K562 (cell line): ENCODE results near the gene MBOAT7. TPM values are rescaled to one million over a fixed set of nuclear protein-coding genes. Genes with fewer than 3 reads are reported as not detected.

Experiments
- CHD2 ChIP-seq: IDR thresholded peaks from 2 replicates; pipeline ENCODE4 v1.6.1; 2011; ENCODE audit warnings: low read depth, low read length
- CREB5 ChIP-seq: fragments of 250-450 bp; sonication (Bioruptor Pico); IDR thresholded peaks from 2 replicates; pipeline ENCODE4 v1.5.0; 2020; ENCODE audit warnings: mild to moderate bottlenecking
- CSDE1 ChIP-seq, 2 experiments: fragments of 450-650 bp; IDR thresholded peaks; 2 replicates each; pipeline ENCODE4 v1.6.1; 2016; ENCODE audit warnings: mild to moderate bottlenecking in 1 of 2
- GTF2A2 ChIP-seq: IDR thresholded peaks from 2 replicates; pipeline ENCODE4 v1.6.1; 2016; ENCODE audit warnings: mild to moderate bottlenecking, missing genetic modification characterization, missing compliant biosample characterization
- HSF4 ChIP-seq: fragments of 250-450 bp; sonication (Bioruptor Pico); IDR thresholded peaks from 2 replicates; pipeline ENCODE4 v2.1.2; 2022; ENCODE audit warnings: mild to moderate bottlenecking, moderate library complexity, borderline replicate concordance
- JUND ChIP-seq, 2 experiments: IDR thresholded peaks; 2 replicates in 1 of 2; 3 replicates in 1 of 2; pipeline ENCODE4 v1.6.1; 2011; ENCODE audit warnings: borderline replicate concordance in 2 of 2, low read depth in 2 of 2, low read length in 2 of 2, improper control_type of control experiment in 1 of 2, missing biosample characterization in 1 of 2, missing genetic modification characterization in 1 of 2, missing genetic modification reagents in 1 of 2
- LEF1 ChIP-seq: fragments of 450-650 bp; IDR thresholded peaks from 2 replicates; pipeline ENCODE4 v1.6.1; 2016; ENCODE audit warnings: mild to moderate bottlenecking
- SP2 ChIP-seq: IDR thresholded peaks from 2 replicates; pipeline ENCODE4 v1.6.1; 2011; ENCODE audit warnings: mild to moderate bottlenecking, low read depth, low read length, moderate library complexity; ENCODE audit not compliant: poor library complexity, severe bottlenecking; ENCODE audit errors: extremely low read depth
- SPI1 ChIP-seq: IDR thresholded peaks from 2 replicates; pipeline ENCODE4 v1.6.1; 2011; ENCODE audit warnings: low read depth, low read length, control low read depth, borderline replicate concordance
- TAF1 ChIP-seq: IDR thresholded peaks from 2 replicates; pipeline ENCODE4 v1.6.1; 2011; ENCODE audit warnings: mild to moderate bottlenecking, low read length, moderate library complexity; ENCODE audit not compliant: insufficient read depth, control insufficient read depth, severe bottlenecking; ENCODE audit errors: extremely low read depth
- TEAD1 ChIP-seq, 2 experiments: fragments of 450-650 bp in 1 of 2; sonication (generic) in 1 of 2; formaldehyde crosslinking; IDR thresholded peaks; 2 replicates each; pipeline versions ENCODE4 v1.4.0 to v1.8.0; 2020 to 2022; ENCODE audit warnings: mild to moderate bottlenecking in 2 of 2, missing genetic modification reagents in 1 of 2
- ZBTB8A ChIP-seq: fragments of 450-650 bp; IDR thresholded peaks from 2 replicates; pipeline ENCODE4 v1.6.1; 2018; ENCODE audit warnings: mild to moderate bottlenecking, moderate library complexity; ENCODE audit not compliant: partially characterized antibody
- ZNF12 ChIP-seq: sonication (generic); formaldehyde crosslinking; IDR thresholded peaks from 2 replicates; pipeline ENCODE4 v1.4.0; 2020; ENCODE audit warnings: mild to moderate bottlenecking, missing genetic modification reagents
- ZNF347 ChIP-seq: fragments of 450-650 bp; formaldehyde crosslinking; IDR thresholded peaks from 2 replicates; pipeline ENCODE4 v1.4.0; 2020; ENCODE audit warnings: low read depth, mild to moderate bottlenecking, moderate library complexity
- ZNF695 ChIP-seq: fragments of 450-650 bp; formaldehyde crosslinking; IDR thresholded peaks from 2 replicates; pipeline ENCODE4 v1.4.0; 2020; ENCODE audit warnings: mild to moderate bottlenecking, moderate library complexity
- ZNF707 ChIP-seq: fragments of 250-450 bp; sonication (Bioruptor Pico); conservative IDR thresholded peaks from 2 replicates; pipeline ENCODE4 v1.8.0; 2022; ENCODE audit warnings: inconsistent platforms, mild to moderate bottlenecking, moderate library complexity
- ZNF76 ChIP-seq: fragments of 250-450 bp; sonication (Bioruptor Pico); IDR thresholded peaks from 2 replicates; pipeline ENCODE4 v1.4.0; 2020; ENCODE audit warnings: mild to moderate bottlenecking, moderate library complexity, borderline replicate concordance
- polyA plus RNA-seq, 8 experiments: library from polyadenylated mRNA; depleted of rRNA in 4 of 8; stranded (reverse) in 5 of 8; unstranded in 3 of 8; fragments of >200 nt; fragmentation: Nextera tagmentation in 2 of 8; fragmentation: Illumina TruSeq in 1 of 8; extraction: Ambion mirVana in 2 of 8; extraction: Trizol in 1 of 8; gene quantifications; 2 replicates each; pipeline versions ENCODE4 v1.2.1 to v1.2.3, GENCODE V29; 2011 to 2014; ENCODE audit warnings: inconsistent platforms in 1 of 8, missing spikeins in 1 of 8
- total RNA-seq, 7 experiments: library from RNA; depleted of rRNA in 6 of 7; stranded (reverse); fragments of >200 nt in 6 of 7; fragmentation: Illumina TruSeq in 2 of 7; extraction: Trizol in 2 of 7; gene quantifications; 2 replicates each; pipeline versions ENCODE4 v1.2.1 to v1.2.3, GENCODE V29; 2011 to 2021; ENCODE audit warnings: low replicate concordance in 1 of 7
- TF ChIP-seq, protein P1 (sequence below): fragments of 200-800 bp; sonication (Bioruptor generic); IDR thresholded peaks from 2 replicates; pipeline ENCODE4 v1.6.1; 2017; ENCODE audit warnings: missing genetic modification characterization, missing compliant biosample characterization
- TF ChIP-seq, protein P2 (sequence below): fragments of 450-650 bp; IDR thresholded peaks from 2 replicates; pipeline ENCODE4 v1.6.1; 2017; ENCODE audit warnings: antibody characterized with exemption, mild to moderate bottlenecking

Gene MBOAT7
- total and polyA plus RNA-seq, 9 of the 15 experiments (the other 6 are each of a cell fraction or from before 2014, with no cell fraction given), result 1.4 to 153 (median 56.1) TPM

- TF ChIP-seq, protein P1, sequence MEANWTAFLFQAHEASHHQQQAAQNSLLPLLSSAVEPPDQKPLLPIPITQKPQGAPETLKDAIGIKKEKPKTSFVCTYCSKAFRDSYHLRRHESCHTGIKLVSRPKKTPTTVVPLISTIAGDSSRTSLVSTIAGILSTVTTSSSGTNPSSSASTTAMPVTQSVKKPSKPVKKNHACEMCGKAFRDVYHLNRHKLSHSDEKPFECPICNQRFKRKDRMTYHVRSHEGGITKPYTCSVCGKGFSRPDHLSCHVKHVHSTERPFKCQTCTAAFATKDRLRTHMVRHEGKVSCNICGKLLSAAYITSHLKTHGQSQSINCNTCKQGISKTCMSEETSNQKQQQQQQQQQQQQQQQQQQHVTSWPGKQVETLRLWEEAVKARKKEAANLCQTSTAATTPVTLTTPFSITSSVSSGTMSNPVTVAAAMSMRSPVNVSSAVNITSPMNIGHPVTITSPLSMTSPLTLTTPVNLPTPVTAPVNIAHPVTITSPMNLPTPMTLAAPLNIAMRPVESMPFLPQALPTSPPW (CRISPR knock-in tag), result peak; percentile 32; the same call in 1 of the 2 replicates
- TF ChIP-seq HSF4 (CRISPR knock-in tag) (no peak), CREB5 (CRISPR knock-in tag) (no peak), ZNF347 (CRISPR knock-in tag) (no peak), ZNF12 (CRISPR knock-in tag) (peak; percentile 81), ZNF76 (CRISPR knock-in tag) (no peak), CHD2 (0 out of 2 replicates have a peak, but pooled peaks have one; percentile 25), JUND (IDR thresholded peaks at IDR 0.05; ENCODE audit: borderline replicate concordance, low read depth, low read length) (0 out of 2 replicates have a peak, but pooled peaks have one; percentile 6), JUND (tag; IDR thresholded peaks at IDR 0.05; ENCODE audit: borderline replicate concordance, low read depth, low read length) (no peak), ZNF707 (CRISPR knock-in tag) (no peak), TAF1 (no peak), GTF2A2 (tag) (no peak), ZNF695 (CRISPR knock-in tag) (no peak), LEF1 (no peak), ZBTB8A (no peak), CSDE1 (IDR thresholded peaks at IDR 0.05) (no peak), SP2 (no peak), TEAD1 (CRISPR knock-in tag; IDR thresholded peaks at IDR 0.05) (peak in 1 of 2 experiments; percentile 18; a peak in 1 of 4 replicates), SPI1 (peak; percentile 29; the same call in 1 of the 2 replicates)
- TF ChIP-seq, protein P2, sequence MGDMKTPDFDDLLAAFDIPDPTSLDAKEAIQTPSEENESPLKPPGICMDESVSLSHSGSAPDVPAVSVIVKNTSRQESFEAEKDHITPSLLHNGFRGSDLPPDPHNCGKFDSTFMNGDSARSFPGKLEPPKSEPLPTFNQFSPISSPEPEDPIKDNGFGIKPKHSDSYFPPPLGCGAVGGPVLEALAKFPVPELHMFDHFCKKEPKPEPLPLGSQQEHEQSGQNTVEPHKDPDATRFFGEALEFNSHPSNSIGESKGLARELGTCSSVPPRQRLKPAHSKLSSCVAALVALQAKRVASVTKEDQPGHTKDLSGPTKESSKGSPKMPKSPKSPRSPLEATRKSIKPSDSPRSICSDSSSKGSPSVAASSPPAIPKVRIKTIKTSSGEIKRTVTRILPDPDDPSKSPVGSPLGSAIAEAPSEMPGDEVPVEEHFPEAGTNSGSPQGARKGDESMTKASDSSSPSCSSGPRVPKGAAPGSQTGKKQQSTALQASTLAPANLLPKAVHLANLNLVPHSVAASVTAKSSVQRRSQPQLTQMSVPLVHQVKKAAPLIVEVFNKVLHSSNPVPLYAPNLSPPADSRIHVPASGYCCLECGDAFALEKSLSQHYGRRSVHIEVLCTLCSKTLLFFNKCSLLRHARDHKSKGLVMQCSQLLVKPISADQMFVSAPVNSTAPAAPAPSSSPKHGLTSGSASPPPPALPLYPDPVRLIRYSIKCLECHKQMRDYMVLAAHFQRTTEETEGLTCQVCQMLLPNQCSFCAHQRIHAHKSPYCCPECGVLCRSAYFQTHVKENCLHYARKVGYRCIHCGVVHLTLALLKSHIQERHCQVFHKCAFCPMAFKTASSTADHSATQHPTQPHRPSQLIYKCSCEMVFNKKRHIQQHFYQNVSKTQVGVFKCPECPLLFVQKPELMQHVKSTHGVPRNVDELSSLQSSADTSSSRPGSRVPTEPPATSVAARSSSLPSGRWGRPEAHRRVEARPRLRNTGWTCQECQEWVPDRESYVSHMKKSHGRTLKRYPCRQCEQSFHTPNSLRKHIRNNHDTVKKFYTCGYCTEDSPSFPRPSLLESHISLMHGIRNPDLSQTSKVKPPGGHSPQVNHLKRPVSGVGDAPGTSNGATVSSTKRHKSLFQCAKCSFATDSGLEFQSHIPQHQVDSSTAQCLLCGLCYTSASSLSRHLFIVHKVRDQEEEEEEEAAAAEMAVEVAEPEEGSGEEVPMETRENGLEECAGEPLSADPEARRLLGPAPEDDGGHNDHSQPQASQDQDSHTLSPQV, result no peak
These were observed 21.0 kb downstream of the MBOAT7 start (continued) for GRCh38 chr19:54168174-54168917.
